Neural cell (in vitro differentiated cells): ENCODE measurements around the gene STX5.

Experiments used
- EP300 ChIP-seq: fragments of 450-650 bp; conservative IDR thresholded peaks from 2 replicates; pipeline ENCODE4 v1.6.1; 2014; ENCODE audit warnings: antibody characterized with exemption, mild to moderate bottlenecking, moderate library complexity; ENCODE audit not compliant: poor library complexity, severe bottlenecking
- EZH2 ChIP-seq: fragments of 200-600, 300-800 bp; shearing (Covaris generic), sonication (generic); IDR thresholded peaks from 2 replicates; pipeline ENCODE4 v1.6.1; 2014; ENCODE audit warnings: antibody characterized with exemption, low read length, borderline replicate concordance, mild to moderate bottlenecking; ENCODE audit not compliant: insufficient read depth, poor library complexity, severe bottlenecking
- MXI1 ChIP-seq: fragments of 450-650 bp; conservative IDR thresholded peaks from 2 replicates; pipeline ENCODE4 v1.6.1; 2014; ENCODE audit warnings: antibody characterized with exemption, mild to moderate bottlenecking; ENCODE audit not compliant: poor library complexity, severe bottlenecking
- POLR2AphosphoS5 ChIP-seq: IDR thresholded peaks from 2 replicates; pipeline ENCODE4 v1.6.1; 2012
- RAD21 ChIP-seq: fragments of 450-650 bp; conservative IDR thresholded peaks from 2 replicates; pipeline ENCODE4 v1.6.1; 2014; ENCODE audit warnings: antibody characterized with exemption, mild to moderate bottlenecking, moderate library complexity
- SMC3 ChIP-seq: fragments of 450-650 bp; conservative IDR thresholded peaks from 2 replicates; pipeline ENCODE4 v1.6.1; 2014; ENCODE audit warnings: antibody characterized with exemption, mild to moderate bottlenecking, moderate library complexity; ENCODE audit not compliant: poor library complexity
- TAF1 ChIP-seq: IDR thresholded peaks from 2 replicates; pipeline ENCODE4 v1.6.1; 2012; ENCODE audit warnings: low read depth
- TF ChIP-seq, protein P1 (sequence below): fragments of 450-650 bp; IDR thresholded peaks from 2 replicates; pipeline ENCODE4 v1.5.1; 2014; ENCODE audit warnings: antibody characterized with exemption, mild to moderate bottlenecking, moderate library complexity; ENCODE audit not compliant: poor library complexity, severe bottlenecking
- TF ChIP-seq, protein P2 (sequence below): IDR thresholded peaks from 2 replicates; pipeline ENCODE4 v1.6.1; 2012; ENCODE audit warnings: borderline replicate concordance

DNA sequence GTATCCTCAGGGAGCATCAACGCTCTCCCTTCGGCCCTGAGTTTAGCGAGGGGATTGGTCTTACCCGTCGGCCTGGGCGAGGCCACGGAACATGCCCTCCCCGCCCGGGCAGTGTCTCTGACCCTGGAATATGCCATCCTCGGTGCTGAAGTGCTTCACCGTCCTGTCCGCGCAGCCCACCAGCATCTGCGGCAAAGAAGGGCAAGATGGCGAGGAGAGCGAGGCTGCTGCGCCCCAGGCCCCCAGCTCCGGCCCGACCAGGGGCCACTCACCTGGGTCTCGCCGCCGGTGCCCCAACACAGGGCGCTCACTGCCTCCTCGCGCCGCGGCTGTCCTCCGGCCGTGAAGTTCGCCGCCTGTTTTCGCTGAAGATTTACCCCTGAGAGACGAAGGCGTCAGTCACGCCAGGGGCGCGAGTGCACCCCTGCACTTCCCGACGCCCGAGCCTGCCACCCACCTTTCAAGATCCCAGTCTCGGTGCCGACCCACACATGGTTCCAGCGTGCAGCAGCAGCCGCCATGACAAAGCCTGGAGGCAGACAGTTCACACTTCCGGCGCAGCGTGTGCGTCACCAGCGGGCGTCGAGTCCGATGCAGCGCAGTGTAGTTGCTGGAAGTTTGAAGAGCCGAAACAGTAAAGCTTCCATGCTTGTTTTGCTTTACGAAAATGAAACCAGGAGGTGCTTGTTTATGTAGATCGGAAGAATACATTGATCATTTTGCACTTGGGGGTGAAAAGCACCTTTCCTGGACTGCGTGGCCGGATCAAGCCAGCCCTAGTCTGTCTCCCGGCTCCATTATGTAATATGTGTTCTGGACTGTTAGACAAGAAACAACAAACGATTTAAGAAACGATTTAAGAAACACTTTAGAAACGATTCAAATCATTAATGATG is 7.4 kb upstream of the STX5 start, which contains the start of gene WDR74:
- TF ChIP-seq, protein P1, sequence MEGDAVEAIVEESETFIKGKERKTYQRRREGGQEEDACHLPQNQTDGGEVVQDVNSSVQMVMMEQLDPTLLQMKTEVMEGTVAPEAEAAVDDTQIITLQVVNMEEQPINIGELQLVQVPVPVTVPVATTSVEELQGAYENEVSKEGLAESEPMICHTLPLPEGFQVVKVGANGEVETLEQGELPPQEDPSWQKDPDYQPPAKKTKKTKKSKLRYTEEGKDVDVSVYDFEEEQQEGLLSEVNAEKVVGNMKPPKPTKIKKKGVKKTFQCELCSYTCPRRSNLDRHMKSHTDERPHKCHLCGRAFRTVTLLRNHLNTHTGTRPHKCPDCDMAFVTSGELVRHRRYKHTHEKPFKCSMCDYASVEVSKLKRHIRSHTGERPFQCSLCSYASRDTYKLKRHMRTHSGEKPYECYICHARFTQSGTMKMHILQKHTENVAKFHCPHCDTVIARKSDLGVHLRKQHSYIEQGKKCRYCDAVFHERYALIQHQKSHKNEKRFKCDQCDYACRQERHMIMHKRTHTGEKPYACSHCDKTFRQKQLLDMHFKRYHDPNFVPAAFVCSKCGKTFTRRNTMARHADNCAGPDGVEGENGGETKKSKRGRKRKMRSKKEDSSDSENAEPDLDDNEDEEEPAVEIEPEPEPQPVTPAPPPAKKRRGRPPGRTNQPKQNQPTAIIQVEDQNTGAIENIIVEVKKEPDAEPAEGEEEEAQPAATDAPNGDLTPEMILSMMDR: peak; percentile 20
- TF ChIP-seq, protein P2, sequence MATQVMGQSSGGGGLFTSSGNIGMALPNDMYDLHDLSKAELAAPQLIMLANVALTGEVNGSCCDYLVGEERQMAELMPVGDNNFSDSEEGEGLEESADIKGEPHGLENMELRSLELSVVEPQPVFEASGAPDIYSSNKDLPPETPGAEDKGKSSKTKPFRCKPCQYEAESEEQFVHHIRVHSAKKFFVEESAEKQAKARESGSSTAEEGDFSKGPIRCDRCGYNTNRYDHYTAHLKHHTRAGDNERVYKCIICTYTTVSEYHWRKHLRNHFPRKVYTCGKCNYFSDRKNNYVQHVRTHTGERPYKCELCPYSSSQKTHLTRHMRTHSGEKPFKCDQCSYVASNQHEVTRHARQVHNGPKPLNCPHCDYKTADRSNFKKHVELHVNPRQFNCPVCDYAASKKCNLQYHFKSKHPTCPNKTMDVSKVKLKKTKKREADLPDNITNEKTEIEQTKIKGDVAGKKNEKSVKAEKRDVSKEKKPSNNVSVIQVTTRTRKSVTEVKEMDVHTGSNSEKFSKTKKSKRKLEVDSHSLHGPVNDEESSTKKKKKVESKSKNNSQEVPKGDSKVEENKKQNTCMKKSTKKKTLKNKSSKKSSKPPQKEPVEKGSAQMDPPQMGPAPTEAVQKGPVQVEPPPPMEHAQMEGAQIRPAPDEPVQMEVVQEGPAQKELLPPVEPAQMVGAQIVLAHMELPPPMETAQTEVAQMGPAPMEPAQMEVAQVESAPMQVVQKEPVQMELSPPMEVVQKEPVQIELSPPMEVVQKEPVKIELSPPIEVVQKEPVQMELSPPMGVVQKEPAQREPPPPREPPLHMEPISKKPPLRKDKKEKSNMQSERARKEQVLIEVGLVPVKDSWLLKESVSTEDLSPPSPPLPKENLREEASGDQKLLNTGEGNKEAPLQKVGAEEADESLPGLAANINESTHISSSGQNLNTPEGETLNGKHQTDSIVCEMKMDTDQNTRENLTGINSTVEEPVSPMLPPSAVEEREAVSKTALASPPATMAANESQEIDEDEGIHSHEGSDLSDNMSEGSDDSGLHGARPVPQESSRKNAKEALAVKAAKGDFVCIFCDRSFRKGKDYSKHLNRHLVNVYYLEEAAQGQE: peak; percentile 78
- TF ChIP-seq POLR2AphosphoS5: peak; percentile 81
- TF ChIP-seq EZH2: no peak
- TF ChIP-seq EP300: peak; percentile 49
- TF ChIP-seq MXI1: peak; percentile 100
- no peak for TF ChIP-seq TAF1
- TF ChIP-seq RAD21: peak; percentile 25
- peak; percentile 11 for TF ChIP-seq SMC3
